ENCODE data around the gene GRIK3.

GRIK3 gene

DNA sequence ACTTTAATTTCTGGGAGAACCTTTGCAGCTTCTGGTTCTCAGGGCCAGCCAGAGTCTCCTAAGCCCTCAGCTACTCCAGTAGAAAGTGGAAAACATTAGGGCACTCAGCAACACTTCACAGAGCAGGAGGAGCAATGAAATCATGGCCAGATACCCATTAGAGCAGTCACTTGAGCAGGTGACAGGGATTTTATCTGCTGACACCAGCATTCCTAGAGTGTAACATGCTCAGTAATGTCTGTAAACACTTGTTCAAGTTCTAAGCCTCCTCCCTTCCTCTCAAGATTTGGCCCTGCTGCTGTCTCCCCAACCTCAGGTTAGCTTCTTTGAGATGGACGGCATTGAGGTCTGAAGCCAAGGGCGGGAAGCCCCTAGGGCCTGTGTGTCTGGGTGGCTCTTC is 218.0 kb downstream of the GRIK3 start:
- no peak for DNase-seq (ENCODE audit: low read depth in 1 of 2, low spot score in 1 of 2)
- no peaks in the 10 kb centered on the region for H3K27me3 ChIP-seq (ENCODE audit: insufficient read depth, poor library complexity, severe bottlenecking)
- TF ChIP-seq GABPA (IDR thresholded peaks at IDR 0.05; ENCODE audit: low read depth) (no peak), POLR2AphosphoS5 (IDR thresholded peaks at IDR 0.05; ENCODE audit: low read depth) (no peak)
- H3K27ac ChIP-seq (replicated peaks): no peak overlapping the region
- no peak overlapping the region for H3K4me3 ChIP-seq (replicated peaks; ENCODE audit: insufficient read depth, low read length)

- no peak for DNase-seq (ENCODE audit: low read depth in 1 of 2, low spot score in 1 of 2)
- no peaks in the 10 kb centered on the region for H3K27me3 ChIP-seq (ENCODE audit: insufficient read depth, poor library complexity, severe bottlenecking)
- H3K27ac ChIP-seq (replicated peaks): no peak overlapping the region
These were observed 219.5 kb downstream of the GRIK3 start for GRCh38 chr1:36814774-36815173.

DNA sequence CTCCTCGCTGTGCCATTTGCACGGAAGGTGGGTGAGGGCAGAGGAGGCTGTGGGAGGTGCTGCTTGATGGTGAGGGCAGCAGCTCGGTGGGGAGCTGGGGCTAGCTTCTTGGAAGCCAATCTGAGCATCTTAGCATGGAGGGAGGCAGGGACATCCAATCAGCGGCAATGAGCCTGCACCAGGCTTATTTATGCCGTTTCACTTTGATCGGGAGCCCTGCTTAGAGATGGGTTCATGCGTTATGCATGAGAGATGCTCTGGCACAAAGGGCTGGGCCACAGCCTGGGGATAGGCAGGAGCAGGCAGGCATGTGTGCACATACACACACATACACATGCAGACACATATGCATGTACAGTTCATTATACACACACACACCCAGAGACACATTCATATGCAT is 220.2 kb downstream of the GRIK3 start:
- H3K27me3 ChIP-seq (ENCODE audit: insufficient read depth, poor library complexity, severe bottlenecking): no peaks in the 10 kb centered on the region
- no peak overlapping the region for H3K27ac ChIP-seq (replicated peaks)
- TF ChIP-seq, protein P1, sequence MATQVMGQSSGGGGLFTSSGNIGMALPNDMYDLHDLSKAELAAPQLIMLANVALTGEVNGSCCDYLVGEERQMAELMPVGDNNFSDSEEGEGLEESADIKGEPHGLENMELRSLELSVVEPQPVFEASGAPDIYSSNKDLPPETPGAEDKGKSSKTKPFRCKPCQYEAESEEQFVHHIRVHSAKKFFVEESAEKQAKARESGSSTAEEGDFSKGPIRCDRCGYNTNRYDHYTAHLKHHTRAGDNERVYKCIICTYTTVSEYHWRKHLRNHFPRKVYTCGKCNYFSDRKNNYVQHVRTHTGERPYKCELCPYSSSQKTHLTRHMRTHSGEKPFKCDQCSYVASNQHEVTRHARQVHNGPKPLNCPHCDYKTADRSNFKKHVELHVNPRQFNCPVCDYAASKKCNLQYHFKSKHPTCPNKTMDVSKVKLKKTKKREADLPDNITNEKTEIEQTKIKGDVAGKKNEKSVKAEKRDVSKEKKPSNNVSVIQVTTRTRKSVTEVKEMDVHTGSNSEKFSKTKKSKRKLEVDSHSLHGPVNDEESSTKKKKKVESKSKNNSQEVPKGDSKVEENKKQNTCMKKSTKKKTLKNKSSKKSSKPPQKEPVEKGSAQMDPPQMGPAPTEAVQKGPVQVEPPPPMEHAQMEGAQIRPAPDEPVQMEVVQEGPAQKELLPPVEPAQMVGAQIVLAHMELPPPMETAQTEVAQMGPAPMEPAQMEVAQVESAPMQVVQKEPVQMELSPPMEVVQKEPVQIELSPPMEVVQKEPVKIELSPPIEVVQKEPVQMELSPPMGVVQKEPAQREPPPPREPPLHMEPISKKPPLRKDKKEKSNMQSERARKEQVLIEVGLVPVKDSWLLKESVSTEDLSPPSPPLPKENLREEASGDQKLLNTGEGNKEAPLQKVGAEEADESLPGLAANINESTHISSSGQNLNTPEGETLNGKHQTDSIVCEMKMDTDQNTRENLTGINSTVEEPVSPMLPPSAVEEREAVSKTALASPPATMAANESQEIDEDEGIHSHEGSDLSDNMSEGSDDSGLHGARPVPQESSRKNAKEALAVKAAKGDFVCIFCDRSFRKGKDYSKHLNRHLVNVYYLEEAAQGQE (IDR thresholded peaks at IDR 0.05; ENCODE audit: insufficient replicate concordance, low read depth): no peak
- TF ChIP-seq POLR2AphosphoS5 (IDR thresholded peaks at IDR 0.05; ENCODE audit: low read depth) (no peak), GABPA (IDR thresholded peaks at IDR 0.05; ENCODE audit: low read depth) (no peak), SPI1 (IDR thresholded peaks at IDR 0.05; ENCODE audit: borderline replicate concordance, low read depth) (no peak)
- TF ChIP-seq, protein P2, sequence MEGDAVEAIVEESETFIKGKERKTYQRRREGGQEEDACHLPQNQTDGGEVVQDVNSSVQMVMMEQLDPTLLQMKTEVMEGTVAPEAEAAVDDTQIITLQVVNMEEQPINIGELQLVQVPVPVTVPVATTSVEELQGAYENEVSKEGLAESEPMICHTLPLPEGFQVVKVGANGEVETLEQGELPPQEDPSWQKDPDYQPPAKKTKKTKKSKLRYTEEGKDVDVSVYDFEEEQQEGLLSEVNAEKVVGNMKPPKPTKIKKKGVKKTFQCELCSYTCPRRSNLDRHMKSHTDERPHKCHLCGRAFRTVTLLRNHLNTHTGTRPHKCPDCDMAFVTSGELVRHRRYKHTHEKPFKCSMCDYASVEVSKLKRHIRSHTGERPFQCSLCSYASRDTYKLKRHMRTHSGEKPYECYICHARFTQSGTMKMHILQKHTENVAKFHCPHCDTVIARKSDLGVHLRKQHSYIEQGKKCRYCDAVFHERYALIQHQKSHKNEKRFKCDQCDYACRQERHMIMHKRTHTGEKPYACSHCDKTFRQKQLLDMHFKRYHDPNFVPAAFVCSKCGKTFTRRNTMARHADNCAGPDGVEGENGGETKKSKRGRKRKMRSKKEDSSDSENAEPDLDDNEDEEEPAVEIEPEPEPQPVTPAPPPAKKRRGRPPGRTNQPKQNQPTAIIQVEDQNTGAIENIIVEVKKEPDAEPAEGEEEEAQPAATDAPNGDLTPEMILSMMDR (IDR thresholded peaks at IDR 0.05; ENCODE audit: insufficient read depth, low read length): no peak
- H3K4me3 ChIP-seq (replicated peaks; ENCODE audit: insufficient read depth, low read length): no peak overlapping the region
- DNase-seq (ENCODE audit: low read depth in 1 of 2, low spot score in 1 of 2): no peak

More at GRCh38 chr1:36814774-36815173, 219.5 kb downstream of the GRIK3 start:
- H3K4me3 ChIP-seq (replicated peaks; ENCODE audit: insufficient read depth, low read length): no peak overlapping the region
- TF ChIP-seq POLR2AphosphoS5 (IDR thresholded peaks at IDR 0.05; ENCODE audit: low read depth): no peak
- no peak for TF ChIP-seq SPI1 (IDR thresholded peaks at IDR 0.05; ENCODE audit: borderline replicate concordance, low read depth)
- no peak for TF ChIP-seq GABPA (IDR thresholded peaks at IDR 0.05; ENCODE audit: low read depth)
- TF ChIP-seq, protein P2 (IDR thresholded peaks at IDR 0.05; ENCODE audit: insufficient read depth, low read length): no peak
- TF ChIP-seq, protein P1 (IDR thresholded peaks at IDR 0.05; ENCODE audit: insufficient replicate concordance, low read depth): no peak

DNA sequence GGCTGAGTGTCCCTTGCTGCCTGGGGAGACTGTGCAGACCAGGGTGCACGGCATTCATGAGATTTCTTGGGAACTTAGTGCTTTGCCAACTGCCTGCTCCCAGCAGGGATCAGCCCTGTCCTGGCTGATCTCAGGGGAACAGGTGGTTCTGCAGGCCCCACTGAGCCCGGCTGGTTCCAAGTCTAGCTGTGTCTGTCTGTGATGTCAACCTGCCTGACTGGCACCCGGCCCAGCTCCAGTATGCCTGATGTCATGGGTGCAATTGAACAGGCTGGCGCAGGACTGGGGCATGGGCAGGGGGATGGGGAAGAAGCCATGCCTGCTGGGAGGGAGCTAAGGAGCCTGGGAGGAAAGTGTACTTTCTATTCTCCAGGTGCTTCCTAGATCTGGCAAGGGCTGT is 227.1 kb downstream of the GRIK3 start:
- TF ChIP-seq, protein P1 (IDR thresholded peaks at IDR 0.05; ENCODE audit: insufficient replicate concordance, low read depth): no peak
- no peak for TF ChIP-seq POLR2AphosphoS5 (IDR thresholded peaks at IDR 0.05; ENCODE audit: low read depth)
- no peak for TF ChIP-seq GABPA (IDR thresholded peaks at IDR 0.05; ENCODE audit: low read depth)
- TF ChIP-seq SPI1 (IDR thresholded peaks at IDR 0.05; ENCODE audit: borderline replicate concordance, low read depth): no peak
- TF ChIP-seq, protein P2 (IDR thresholded peaks at IDR 0.05; ENCODE audit: insufficient read depth, low read length): no peak
- Histone ChIP-seq H3K4me3 (replicated peaks; ENCODE audit: insufficient read depth, low read length) (no peak overlapping the region), H3K27ac (replicated peaks) (no peak overlapping the region), H3K27me3 (ENCODE audit: insufficient read depth, poor library complexity, severe bottlenecking) (no peaks in the 10 kb centered on the region)
- no peak for DNase-seq (ENCODE audit: low read depth in 1 of 2, low spot score in 1 of 2)
